Mesenchymal stem cell (in vitro differentiated cells and primary cell): ENCODE results near the gene TENM4.

Source experiments
- DNase-seq: peaks from one replicate; pipeline ENCODE4 v3.0.0-alpha.2; 2013
- H2AFZ ChIP-seq: one replicate; pipeline ENCODE4 v1.6.1; 2013; ENCODE audit warnings: low read depth, mild to moderate bottlenecking, control low read depth, inconsistent platforms, low read length, moderate library complexity
- H2AK5ac ChIP-seq: 2 replicates; pipeline ENCODE4 v1.6.1; 2013; ENCODE audit warnings: low read length, moderate library complexity, mild to moderate bottlenecking, inconsistent platforms; ENCODE audit not compliant: severe bottlenecking
- H2BK120ac ChIP-seq: one replicate; pipeline ENCODE4 v1.6.1; 2013; ENCODE audit warnings: low read depth, mild to moderate bottlenecking, inconsistent platforms, low read length, moderate library complexity
- H2BK12ac ChIP-seq, 2 experiments: one replicate each; pipeline ENCODE4 v1.6.1; 2013; ENCODE audit warnings: inconsistent platforms in 2 of 2, low read length in 2 of 2, mild to moderate bottlenecking in 2 of 2, moderate library complexity in 2 of 2, control low read depth in 1 of 2
- H2BK15ac ChIP-seq: one replicate; pipeline ENCODE4 v1.6.1; 2013; ENCODE audit warnings: mild to moderate bottlenecking, low read depth, inconsistent platforms; ENCODE audit not compliant: poor library complexity, severe bottlenecking
- H2BK5ac ChIP-seq: 2 replicates; pipeline ENCODE4 v1.6.1; 2013; ENCODE audit warnings: low read depth, mild to moderate bottlenecking, low read length, control low read depth, inconsistent platforms; ENCODE audit not compliant: poor library complexity, severe bottlenecking
- H3K14ac ChIP-seq, 2 experiments: one replicate each; pipeline ENCODE4 v1.6.1; 2013; ENCODE audit warnings: inconsistent platforms in 2 of 2, low read length in 2 of 2, control low read depth in 1 of 2, mild to moderate bottlenecking in 1 of 2, moderate library complexity in 1 of 2
- H3K18ac ChIP-seq, 2 experiments: one replicate each; pipeline ENCODE4 v1.6.1; 2013; ENCODE audit warnings: inconsistent platforms in 2 of 2, low read length in 2 of 2, control low read depth in 1 of 2, low read depth in 1 of 2, mild to moderate bottlenecking in 1 of 2
- H3K23ac ChIP-seq, 2 experiments: one replicate each; pipeline ENCODE4 v1.6.1; 2013; ENCODE audit warnings: inconsistent platforms in 2 of 2, low read length in 2 of 2, mild to moderate bottlenecking in 2 of 2, moderate library complexity in 2 of 2, control low read depth in 1 of 2
- H3K27ac ChIP-seq: 2 replicates; pipeline ENCODE4 v1.5.1; 2013; ENCODE audit warnings: mild to moderate bottlenecking, moderate library complexity, low read length, control low read depth, inconsistent platforms; ENCODE audit not compliant: poor library complexity, severe bottlenecking
- H3K27me3 ChIP-seq, 2 experiments: 2 replicates each; pipeline versions ENCODE4 v1.6.1 to v1.7.0; 2013; ENCODE audit warnings: low read length in 2 of 2, mild to moderate bottlenecking in 2 of 2, moderate library complexity in 2 of 2, control low read depth in 1 of 2, inconsistent platforms in 1 of 2; ENCODE audit not compliant: control insufficient read depth in 1 of 2, insufficient read depth in 1 of 2
- H3K36me3 ChIP-seq, 2 experiments: 2 replicates each; pipeline versions ENCODE4 v1.6.1 to v1.7.0; 2013; ENCODE audit warnings: low read length in 2 of 2, control low read depth in 1 of 2, inconsistent platforms in 1 of 2, low read depth in 1 of 2, mild to moderate bottlenecking in 1 of 2; ENCODE audit not compliant: insufficient read depth in 2 of 2, control insufficient read depth in 1 of 2
- H3K4ac ChIP-seq, 2 experiments: one replicate each; pipeline ENCODE4 v1.6.1; 2013; ENCODE audit warnings: inconsistent platforms in 2 of 2, low read length in 2 of 2, mild to moderate bottlenecking in 2 of 2, moderate library complexity in 2 of 2, control low read depth in 1 of 2, low read depth in 1 of 2
- H3K4me1 ChIP-seq: 2 replicates; pipeline ENCODE4 v1.6.1; 2013; ENCODE audit warnings: low read depth, low read length, control low read depth; ENCODE audit not compliant: control insufficient read depth, insufficient read depth
- H3K4me2 ChIP-seq: 2 replicates; pipeline ENCODE4 v1.6.1; 2013; ENCODE audit warnings: low read length, mild to moderate bottlenecking, inconsistent platforms; ENCODE audit not compliant: poor library complexity, severe bottlenecking
- H3K4me3 ChIP-seq, 2 experiments: 2 replicates each; pipeline versions ENCODE4 v1.5.1 to v1.7.0; 2013; ENCODE audit warnings: low read length in 2 of 2, mild to moderate bottlenecking in 2 of 2, control low read depth in 1 of 2, low read depth in 1 of 2; ENCODE audit not compliant: insufficient read depth in 1 of 2
- H3K79me1 ChIP-seq: replicated peaks from 2 replicates; pipeline ENCODE4 v1.6.1; 2013; ENCODE audit warnings: mild to moderate bottlenecking, control low read depth, low read length, inconsistent platforms; ENCODE audit not compliant: poor library complexity, severe bottlenecking
- H3K9ac ChIP-seq: 2 replicates; pipeline ENCODE4 v1.7.0; 2013; ENCODE audit warnings: mild to moderate bottlenecking, low read length, moderate library complexity
- H3K9me3 ChIP-seq: 2 replicates; pipeline ENCODE4 v1.7.0; 2013; ENCODE audit warnings: mild to moderate bottlenecking, low read length; ENCODE audit not compliant: control insufficient read depth
- H4K8ac ChIP-seq: one replicate; pipeline ENCODE4 v1.6.1; 2013; ENCODE audit warnings: inconsistent platforms, mild to moderate bottlenecking, low read length, moderate library complexity
- H4K91ac ChIP-seq: one replicate; pipeline ENCODE4 v1.6.1; 2013; ENCODE audit warnings: mild to moderate bottlenecking, low read length, inconsistent platforms
- WGBS: methylation state at CpG from one replicate; pipeline ENCODE4 v1.1.7; 2013; ENCODE audit warnings: mixed read lengths; 5-methylcytosine and 5-hydroxymethylcytosine counted together

The TENM4 gene

GRCh38 chr11:79052544-79052943 lies 388.3 kb downstream of the TENM4 start:
- H3K79me1 ChIP-seq, result no peaks in the 10 kb centered on the region
- H2AFZ ChIP-seq, result no peak overlapping the region
- no peaks in the 10 kb centered on the region for H3K9me3 ChIP-seq
- H3K14ac ChIP-seq, result no peak overlapping the region
- no peak overlapping the region for H3K23ac ChIP-seq
- no peak overlapping the region for H3K9ac ChIP-seq
- H3K27me3 ChIP-seq, result no peaks in the 10 kb centered on the region
- no peak overlapping the region for H3K4ac ChIP-seq
- DNase-seq, result no peak
- no peak overlapping the region for H3K4me3 ChIP-seq
- H2BK12ac ChIP-seq, result no peak overlapping the region
- 57% methylated on average over 3 of the region's 3 CpGs for WGBS
- no peak overlapping the region for H2BK15ac ChIP-seq
- no peak overlapping the region for H2AK5ac ChIP-seq
- no peak overlapping the region for H3K27ac ChIP-seq
- H3K4me2 ChIP-seq, result no peak overlapping the region
- H4K8ac ChIP-seq, result no peak overlapping the region
- no peaks in the 10 kb centered on the region for H3K4me1 ChIP-seq
- no peak overlapping the region for H4K91ac ChIP-seq
- H2BK120ac ChIP-seq, result no peak overlapping the region
- no peaks in the 10 kb centered on the region for H3K36me3 ChIP-seq
- H2BK5ac ChIP-seq, result no peak overlapping the region
- H3K18ac ChIP-seq, result peak overlapping the region in 1 of 2 experiments; percentile 41

- H3K18ac ChIP-seq, result no peak overlapping the region
- H2BK12ac ChIP-seq, result no peak overlapping the region
- no peak overlapping the region for H3K14ac ChIP-seq
- no peak overlapping the region for H4K8ac ChIP-seq
- WGBS, result 30% methylated on average over 3 of the region's 3 CpGs
- H3K4ac ChIP-seq, result no peak overlapping the region
- no peak overlapping the region for H3K9ac ChIP-seq
- no peaks in the 10 kb centered on the region for H3K36me3 ChIP-seq
- H2BK120ac ChIP-seq, result no peak overlapping the region
- H3K4me1 ChIP-seq, result peaks cover 7% of the 10 kb centered on the region
- no peak overlapping the region for H2BK15ac ChIP-seq
- H3K23ac ChIP-seq, result no peak overlapping the region
- H2AFZ ChIP-seq, result no peak overlapping the region
- no peaks in the 10 kb centered on the region for H3K79me1 ChIP-seq
- H3K27ac ChIP-seq, result no peak overlapping the region
- no peak overlapping the region for H3K4me3 ChIP-seq
- no peak overlapping the region for H4K91ac ChIP-seq
- no peak overlapping the region for H2BK5ac ChIP-seq
- no peak for DNase-seq
- H2AK5ac ChIP-seq, result no peak overlapping the region
- no peaks in the 10 kb centered on the region for H3K9me3 ChIP-seq
- no peak overlapping the region for H3K4me2 ChIP-seq
- H3K27me3 ChIP-seq, result no peaks in the 10 kb centered on the region
These were observed 390.0 kb downstream of the TENM4 start for GRCh38 chr11:79050786-79051185.

- H3K4me1 ChIP-seq, result peaks cover 14% of the 10 kb centered on the region
- no peak overlapping the region for H3K4me3 ChIP-seq
- H2AFZ ChIP-seq, result no peak overlapping the region
- no peaks in the 10 kb centered on the region for H3K9me3 ChIP-seq
- no peaks in the 10 kb centered on the region for H3K27me3 ChIP-seq
- H2BK5ac ChIP-seq, result no peak overlapping the region
- H3K27ac ChIP-seq, result no peak overlapping the region
- no peak for DNase-seq
- no peak overlapping the region for H4K91ac ChIP-seq
- no peak overlapping the region for H3K4me2 ChIP-seq
- no peak overlapping the region for H3K18ac ChIP-seq
- no peaks in the 10 kb centered on the region for H3K79me1 ChIP-seq
- no peak overlapping the region for H2BK120ac ChIP-seq
- no peaks in the 10 kb centered on the region for H3K36me3 ChIP-seq
- H4K8ac ChIP-seq, result no peak overlapping the region
- H2AK5ac ChIP-seq, result no peak overlapping the region
- no peak overlapping the region for H3K9ac ChIP-seq
- H3K14ac ChIP-seq, result no peak overlapping the region
- no peak overlapping the region for H2BK15ac ChIP-seq
- no peak overlapping the region for H3K4ac ChIP-seq
- 98% methylated on average over 4 of the region's 4 CpGs for WGBS
- no peak overlapping the region for H2BK12ac ChIP-seq
- H3K23ac ChIP-seq, result no peak overlapping the region
These were observed 391.1 kb downstream of the TENM4 start for GRCh38 chr11:79049741-79050179.

DNA sequence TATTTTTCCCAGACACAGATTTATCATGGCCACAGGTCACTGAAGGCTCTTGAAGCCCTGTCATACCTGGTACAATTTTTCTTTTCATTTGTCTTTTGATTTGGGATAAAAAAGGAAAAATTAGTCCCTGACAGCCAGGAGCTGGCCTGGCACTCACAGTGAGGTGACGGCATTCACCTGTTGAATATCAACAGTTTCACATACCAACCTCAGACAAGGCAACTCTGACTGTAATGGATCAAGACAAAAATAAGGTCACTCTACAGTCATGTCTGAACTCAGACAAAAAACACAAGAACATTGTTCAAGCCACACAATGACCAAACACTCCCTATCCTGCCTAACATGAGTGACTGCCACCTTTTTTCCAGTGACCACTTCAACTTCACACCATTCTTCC lies 392.9 kb downstream of the TENM4 start:
- Histone ChIP-seq H3K27ac (no peak overlapping the region), H2BK15ac (no peak overlapping the region), H3K14ac (no peak overlapping the region), H2BK12ac (no peak overlapping the region), H2AK5ac (no peak overlapping the region), H3K4ac (no peak overlapping the region), H2AFZ (no peak overlapping the region), H3K4me3 (no peak overlapping the region), H3K27me3 (no peaks in the 10 kb centered on the region), H3K4me1 (peaks cover 14% of the 10 kb centered on the region), H3K9ac (no peak overlapping the region), H3K18ac (no peak overlapping the region), H2BK5ac (no peak overlapping the region), H4K8ac (no peak overlapping the region), H4K91ac (no peak overlapping the region), H3K23ac (no peak overlapping the region), H3K36me3 (no peaks in the 10 kb centered on the region), H3K4me2 (no peak overlapping the region), H3K79me1 (no peaks in the 10 kb centered on the region), H2BK120ac (no peak overlapping the region), H3K9me3 (no peaks in the 10 kb centered on the region)
- WGBS, result 100% methylated on average over 1 of the region's 1 CpG
- no peak for DNase-seq
